Activated T-helper 2 cell treated with anti-CD3 and anti-CD28 coated beads, Interferon-gamma antibody, Interleukin-2, Interleukin-4, amounts not matched to agents 10 μg/mL and 5 μg/mL and 100 μg/mL, durations not matched to agents 14 hours and 24 hours and 36 hours (primary cell): ENCODE results near the gene EP400. TPM values are rescaled to one million over a fixed set of nuclear protein-coding genes. Genes with fewer than 3 reads are reported as not detected.
"Not testable (repeated sequence)": the region's sequence is repeated elsewhere in the genome, so short reads cannot be mapped to it uniquely, and the experiment has no call there.

Experiments
- DNase-seq: peaks from one replicate; pipeline ENCODE4 v3.0.0; 2021; ENCODE audit warnings: low spot score
- H3K27ac Mint-ChIP-seq: one replicate; pipeline ENCODE4 v1.8.0; 2021; ENCODE audit warnings: mixed read lengths
- H3K27me3 Mint-ChIP-seq: one replicate; pipeline ENCODE4 v1.8.0; 2021; ENCODE audit warnings: low read depth, mixed read lengths
- H3K36me3 Mint-ChIP-seq: one replicate; pipeline ENCODE4 v1.8.0; 2021; ENCODE audit warnings: low read depth, mixed read lengths
- H3K4me1 Mint-ChIP-seq: one replicate; pipeline ENCODE4 v1.8.0; 2021; ENCODE audit warnings: low read depth, mixed read lengths
- H3K4me3 Mint-ChIP-seq: one replicate; pipeline ENCODE4 v1.8.0; 2021; ENCODE audit warnings: low read depth, mild to moderate bottlenecking, moderate library complexity, mixed read lengths
- H3K9me3 Mint-ChIP-seq: one replicate; pipeline ENCODE4 v1.8.0; 2021; ENCODE audit warnings: mixed read lengths
- intact Hi-C: fragments of 100-400 bp; cut with micrococcal nuclease; formaldehyde crosslinking; loops from one replicate; pipeline ENCODE4 v1.15.1; 2023
- total RNA-seq: library from RNA; stranded (reverse); gene quantifications from 2 replicates; pipeline ENCODE4 v1.2.3, GENCODE V29; 2022

The EP400 gene
- total RNA-seq, 1 donor from 2014 or later = 57.7 TPM

GRCh38 chr12:131943389-131943788, 6.4 kb upstream of the EP400 start:
- H3K36me3 Mint-ChIP-seq = peaks cover 47% of the 10 kb centered on the region
- DNase-seq = no peak
- no peaks in the 10 kb centered on the region for H3K9me3 Mint-ChIP-seq
- peaks cover 9% of the 10 kb centered on the region for H3K4me1 Mint-ChIP-seq
- intact Hi-C loops = no loop called here
- no peak overlapping the region for H3K27ac Mint-ChIP-seq
- H3K27me3 Mint-ChIP-seq = no peaks in the 10 kb centered on the region
- no peak overlapping the region for H3K4me3 Mint-ChIP-seq

DNA sequence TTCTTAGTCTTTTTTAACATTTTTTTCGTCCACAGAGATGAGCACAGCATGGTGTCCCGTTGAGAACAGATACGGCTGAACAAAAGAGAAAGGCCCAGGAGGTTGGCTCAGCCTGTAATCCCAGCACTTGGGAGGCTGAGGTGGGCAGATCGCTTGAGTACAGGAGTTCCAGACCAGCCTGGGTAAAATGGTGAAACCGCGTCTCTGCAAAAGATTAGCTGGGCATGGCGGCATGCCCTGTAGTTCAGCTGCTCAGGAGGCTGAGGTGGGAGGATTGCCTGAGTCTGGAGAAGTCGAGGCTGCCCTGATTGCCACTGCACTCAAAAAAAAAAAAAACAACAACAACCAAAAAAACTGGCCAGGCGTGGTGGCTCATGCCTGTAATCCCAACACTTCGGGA, 5.9 kb upstream of the EP400 start:
- peaks cover 43% of the 10 kb centered on the region for H3K36me3 Mint-ChIP-seq
- H3K9me3 Mint-ChIP-seq = no peaks in the 10 kb centered on the region
- no peak overlapping the region for H3K4me3 Mint-ChIP-seq
- no peaks in the 10 kb centered on the region for H3K27me3 Mint-ChIP-seq
- H3K4me1 Mint-ChIP-seq = peaks cover 13% of the 10 kb centered on the region
- no peak for DNase-seq
- intact Hi-C loops = no loop called here
- H3K27ac Mint-ChIP-seq = no peak overlapping the region

GRCh38 chr12:131944601-131945251, 5.0 kb upstream of the EP400 start:
- H3K4me1 Mint-ChIP-seq = peaks cover 13% of the 10 kb centered on the region
- H3K36me3 Mint-ChIP-seq = peaks cover 37% of the 10 kb centered on the region
- H3K9me3 Mint-ChIP-seq = no peaks in the 10 kb centered on the region
- intact Hi-C loops = loop anchor here (5.0 kb wide), 1 partner anchor 337 kb away; no protein-coding TSS in a partner anchor
- no peak overlapping the region for H3K4me3 Mint-ChIP-seq
- no peak for DNase-seq
- H3K27me3 Mint-ChIP-seq = no peaks in the 10 kb centered on the region
- H3K27ac Mint-ChIP-seq = no peak overlapping the region

DNA sequence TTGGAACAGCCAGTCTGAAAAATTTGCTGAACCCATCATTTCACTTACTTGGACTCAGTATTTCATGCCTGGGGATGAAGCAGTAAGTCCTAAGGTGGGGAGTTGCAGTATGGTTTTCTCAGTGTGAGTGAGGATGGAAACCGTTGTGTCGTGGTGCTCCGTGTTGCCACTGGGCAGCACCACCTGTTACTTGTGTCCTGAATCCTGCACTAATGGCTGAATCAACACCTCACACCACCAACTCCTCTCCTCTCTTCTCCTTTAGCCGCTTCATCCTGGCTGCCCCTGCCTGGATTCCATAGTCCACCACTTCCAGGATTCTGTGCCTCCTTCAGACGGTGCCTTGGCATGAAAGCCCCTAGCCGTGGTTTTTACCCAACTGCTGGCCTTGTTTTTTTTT, 3.0 kb upstream of the EP400 start:
- no peak for DNase-seq
- Mint-ChIP-seq H3K4me3 (no peak overlapping the region), H3K27me3 (no peaks in the 10 kb centered on the region), H3K27ac (no peak overlapping the region), H3K4me1 (peaks cover 15% of the 10 kb centered on the region), H3K36me3 (peaks cover 22% of the 10 kb centered on the region), H3K9me3 (no peaks in the 10 kb centered on the region)
- intact Hi-C loops = loop anchor here (5.0 kb wide), 1 partner anchor 339 kb away; no protein-coding TSS in a partner anchor

- Mint-ChIP-seq H3K36me3 (peaks cover 22% of the 10 kb centered on the region), H3K4me3 (no peak overlapping the region), H3K27ac (peak overlapping the region; percentile 18), H3K9me3 (no peaks in the 10 kb centered on the region), H3K27me3 (no peaks in the 10 kb centered on the region), H3K4me1 (peaks cover 15% of the 10 kb centered on the region)
- intact Hi-C loops = loop anchor here (5.0 kb wide), 1 partner anchor 340 kb away; no protein-coding TSS in a partner anchor
- no peak for DNase-seq
Observed at GRCh38 chr12:131947482-131948027, 2.2 kb upstream of the EP400 start.

DNA sequence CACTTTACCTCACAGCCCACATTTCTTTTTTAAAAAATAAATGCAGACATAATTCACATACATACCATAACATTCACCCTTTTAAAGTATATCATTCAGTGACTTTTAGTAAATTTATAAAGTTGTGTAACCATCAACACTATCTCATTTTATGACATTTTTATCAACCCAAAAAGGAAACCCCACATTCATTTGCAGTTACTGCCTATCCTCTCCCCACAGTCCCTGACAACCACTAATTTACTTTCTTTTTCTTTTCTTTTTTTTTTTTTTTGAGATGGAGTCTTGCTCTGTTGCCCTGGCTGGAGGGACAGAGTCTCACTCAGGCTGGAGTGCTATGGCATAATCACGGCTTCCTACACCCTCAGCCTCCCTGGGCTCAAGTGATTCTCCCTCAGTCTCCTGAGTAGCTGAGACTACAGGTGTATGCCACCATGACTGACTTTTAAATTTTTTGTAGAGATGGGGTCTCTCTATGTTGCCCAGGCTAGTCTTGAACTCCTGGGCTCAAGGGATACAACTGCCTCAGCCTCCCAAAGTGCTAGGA, 1.5 kb upstream of the EP400 start:
- peak overlapping the region; percentile 24 for H3K4me3 Mint-ChIP-seq
- H3K27me3 Mint-ChIP-seq = no peaks in the 10 kb centered on the region
- peaks cover 19% of the 10 kb centered on the region for H3K36me3 Mint-ChIP-seq
- DNase-seq = no peak
- intact Hi-C loops = loop anchor here (5.0 kb wide), 1 partner anchor 341 kb away; no protein-coding TSS in a partner anchor
- H3K27ac Mint-ChIP-seq = peak overlapping the region; percentile 85
- peaks cover 21% of the 10 kb centered on the region for H3K4me1 Mint-ChIP-seq
- no peaks in the 10 kb centered on the region for H3K9me3 Mint-ChIP-seq

DNA sequence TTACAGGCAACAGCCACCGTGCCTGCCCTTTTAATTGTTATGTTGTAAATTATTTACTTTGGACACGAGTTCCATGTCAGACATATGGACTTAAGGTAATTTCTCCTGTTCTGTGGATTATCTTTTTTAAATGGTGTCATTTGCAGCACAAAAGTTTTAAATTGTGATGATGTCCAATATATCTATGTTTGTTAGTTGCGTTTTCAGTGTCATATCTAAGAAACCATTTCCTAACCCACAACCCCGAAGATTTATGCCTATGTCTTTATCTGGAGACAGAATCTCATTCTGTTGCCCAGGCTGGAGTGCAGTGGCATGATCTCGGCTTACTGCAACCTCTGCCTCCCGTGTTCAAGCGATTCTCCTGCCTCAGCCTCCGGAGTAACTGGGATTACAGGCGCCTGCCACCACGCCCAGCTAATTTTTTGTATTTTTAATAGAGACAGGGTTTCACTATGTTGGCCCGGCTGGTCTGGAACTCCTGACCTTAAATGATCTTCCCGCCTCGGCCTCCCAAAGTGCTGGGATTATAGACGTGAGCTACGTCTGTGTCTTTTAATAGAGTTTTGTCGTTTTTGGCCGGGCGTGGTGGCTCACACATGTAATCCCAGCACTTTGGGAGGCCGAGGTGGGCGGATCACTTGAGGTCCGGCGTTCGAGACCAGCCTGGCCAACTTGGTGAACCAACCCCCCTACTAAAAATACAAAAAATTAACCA, 870 bp upstream of the EP400 start:
- H3K27me3 Mint-ChIP-seq, DNase-seq, H3K9me3 Mint-ChIP-seq: not testable (repeated sequence)
- peak overlapping the region; percentile 85 for H3K27ac Mint-ChIP-seq
- intact Hi-C loops = loop anchor here (1.0 to 5.0 kb wide), 3 partner anchors 20 to 342 kb away; partner anchors contain the start of genes PUS1 and ULK1
- H3K36me3 Mint-ChIP-seq = peaks cover 13% of the 10 kb centered on the region
- H3K4me1 Mint-ChIP-seq = peaks cover 23% of the 10 kb centered on the region
- H3K4me3 Mint-ChIP-seq = peak overlapping the region; percentile 72

- peak; percentile 24 for DNase-seq
- Mint-ChIP-seq H3K9me3 (no peaks in the 10 kb centered on the region), H3K27me3 (no peaks in the 10 kb centered on the region), H3K4me3 (peak overlapping the region; percentile 89), H3K4me1 (peaks cover 23% of the 10 kb centered on the region), H3K27ac (peak overlapping the region; percentile 85), H3K36me3 (peaks cover 6% of the 10 kb centered on the region)
- intact Hi-C loops = no loop called here
Observed at GRCh38 chr12:131950182-131950913, 606 bp downstream of the EP400 start.

DNA sequence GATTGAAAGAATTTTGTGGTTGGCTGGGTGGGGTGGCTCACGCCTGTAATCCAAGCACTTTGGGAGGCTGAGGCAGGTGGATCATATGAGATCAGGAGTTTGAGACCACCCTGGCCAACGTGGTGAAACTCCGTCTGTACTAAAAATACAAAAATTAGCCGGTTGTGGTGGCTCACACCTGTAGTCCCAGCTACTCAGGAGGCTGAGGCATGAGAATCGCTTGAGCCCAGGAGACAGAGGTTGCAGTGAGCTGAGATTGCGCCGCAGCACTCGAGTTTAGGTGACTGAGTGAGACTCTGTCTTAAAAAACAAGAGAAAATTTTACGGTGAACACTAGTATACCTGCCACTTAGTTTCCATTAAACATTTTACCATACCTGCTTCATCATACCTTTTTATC, 4.1 kb downstream of the EP400 start:
- intact Hi-C loops, H3K36me3 Mint-ChIP-seq, H3K27ac Mint-ChIP-seq: not testable (repeated sequence)

DNA sequence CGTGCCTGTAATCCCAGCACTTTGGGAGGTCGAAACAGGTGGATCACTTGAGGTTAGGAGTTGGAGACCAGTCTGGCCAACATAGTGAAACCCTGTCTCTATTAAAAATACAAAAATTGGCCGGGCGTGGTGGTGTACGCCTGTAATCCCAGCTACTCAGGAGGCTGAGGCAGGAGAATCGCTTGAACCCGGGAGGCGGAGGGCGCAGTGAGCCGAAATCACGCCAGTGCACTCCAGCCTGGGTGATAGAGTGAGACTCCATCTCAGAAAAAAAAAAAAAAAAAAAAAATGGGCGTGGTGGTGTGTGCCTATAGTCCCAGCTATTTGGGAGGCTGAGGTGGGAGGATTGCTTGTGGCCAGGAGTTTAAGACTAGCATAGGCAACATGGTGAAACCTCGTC, 4.7 kb downstream of the EP400 start:
- intact Hi-C loops, DNase-seq: not testable (repeated sequence)

More for the DNA sequence above, 4.1 kb downstream of the EP400 start:
- not testable (repeated sequence) for H3K9me3 Mint-ChIP-seq, H3K27me3 Mint-ChIP-seq, DNase-seq, H3K4me3 Mint-ChIP-seq
- peaks cover 21% of the 10 kb centered on the region for H3K4me1 Mint-ChIP-seq

GRCh38 chr12:131959116-131959515, 9.4 kb downstream of the EP400 start:
- Mint-ChIP-seq H3K27ac (no peak overlapping the region), H3K9me3 (no peaks in the 10 kb centered on the region), H3K4me1 (peaks cover 35% of the 10 kb centered on the region), H3K4me3 (no peak overlapping the region), H3K27me3 (no peaks in the 10 kb centered on the region), H3K36me3 (peaks cover 22% of the 10 kb centered on the region)
- intact Hi-C loops = no loop called here
- no peak for DNase-seq

More for the DNA sequence above, 4.7 kb downstream of the EP400 start:
- H3K9me3 Mint-ChIP-seq, H3K27me3 Mint-ChIP-seq, H3K36me3 Mint-ChIP-seq, H3K4me3 Mint-ChIP-seq, H3K27ac Mint-ChIP-seq: not testable (repeated sequence)
- H3K4me1 Mint-ChIP-seq = peaks cover 25% of the 10 kb centered on the region
